ENCODE data around the gene PCCA. TPM values are rescaled to one million over a fixed set of nuclear protein-coding genes. Genes with fewer than 3 reads are reported as not detected.
A peak's percentile ranks its signal among the peaks of the same experiment; 100 is the strongest.

PCCA gene
- total and polyA plus RNA-seq, 2 donors (not counting 1 experiment from before 2014, with no cell fraction given) = 11.2 to 73.0 TPM

- Histone ChIP-seq H4K20me1 (ENCODE audit: control insufficient read depth, extremely low read depth, insufficient read depth, low read length) (no peaks in the 10 kb centered on the region), H3K79me2 (ENCODE audit: control insufficient read depth, insufficient read depth, low read length) (no peaks in the 10 kb centered on the region), H3K4me3 (replicated peaks in 1 of 4; ENCODE audit: control extremely low read depth in 1 of 4, insufficient read depth in 1 of 4, low read depth in 3 of 4, low read length in 4 of 4) (no peak overlapping the region), H3K27me3 (ENCODE audit: control insufficient read depth, insufficient read depth, low read length) (no peaks in the 10 kb centered on the region), H3K9me3 (ENCODE audit: control insufficient read depth, insufficient read depth, low read depth, low read length) (no peaks in the 10 kb centered on the region), H3K4me2 (ENCODE audit: extremely low read depth, insufficient read depth, low read length) (no peak overlapping the region), H3K4me1 (ENCODE audit: control insufficient read depth, extremely low read depth, insufficient read depth, low read length) (no peaks in the 10 kb centered on the region), H3K27ac (ENCODE audit: insufficient read depth, low read length) (no peak overlapping the region), H3K9ac (ENCODE audit: insufficient read depth, low read length) (no peak overlapping the region), H3K36me3 (ENCODE audit: control insufficient read depth, insufficient read depth, low read length) (no peaks in the 10 kb centered on the region), H2AFZ (ENCODE audit: low read length) (no peak overlapping the region)
- TF ChIP-seq EZH2 (IDR thresholded peaks at IDR 0.05; ENCODE audit: low read length, missing control alignments) (no peak), CTCF (conservative IDR thresholded peaks at IDR 0.05 in 1 of 2, IDR thresholded peaks at IDR 0.05 in 1 of 2; ENCODE audit: low read depth in 1 of 2, low read length in 2 of 2) (no peak)
- DNase-seq (ENCODE audit: low read depth in 2 of 2) = no peak
Observed at GRCh38 chr13:100197116-100197515, 108.2 kb downstream of the PCCA start.

GRCh38 chr13:100197591-100198365 lies 108.9 kb downstream of the PCCA start:
- Histone ChIP-seq H3K27me3 (ENCODE audit: control insufficient read depth, insufficient read depth, low read length) (no peaks in the 10 kb centered on the region), H3K9ac (ENCODE audit: insufficient read depth, low read length) (no peak overlapping the region), H2AFZ (ENCODE audit: low read length) (no peak overlapping the region), H3K79me2 (ENCODE audit: control insufficient read depth, insufficient read depth, low read length) (no peaks in the 10 kb centered on the region), H3K27ac (ENCODE audit: insufficient read depth, low read length) (no peak overlapping the region), H3K4me3 (replicated peaks in 1 of 4; ENCODE audit: control extremely low read depth in 1 of 4, insufficient read depth in 1 of 4, low read depth in 3 of 4, low read length in 4 of 4) (no peak overlapping the region), H3K9me3 (ENCODE audit: control insufficient read depth, insufficient read depth, low read depth, low read length) (no peaks in the 10 kb centered on the region), H3K4me1 (ENCODE audit: control insufficient read depth, extremely low read depth, insufficient read depth, low read length) (no peaks in the 10 kb centered on the region), H4K20me1 (ENCODE audit: control insufficient read depth, extremely low read depth, insufficient read depth, low read length) (no peaks in the 10 kb centered on the region), H3K36me3 (ENCODE audit: control insufficient read depth, insufficient read depth, low read length) (no peaks in the 10 kb centered on the region), H3K4me2 (ENCODE audit: extremely low read depth, insufficient read depth, low read length) (no peak overlapping the region)
- TF ChIP-seq EZH2 (IDR thresholded peaks at IDR 0.05; ENCODE audit: low read length, missing control alignments) (no peak), CTCF (conservative IDR thresholded peaks at IDR 0.05 in 1 of 2, IDR thresholded peaks at IDR 0.05 in 1 of 2; ENCODE audit: low read depth in 1 of 2, low read length in 2 of 2) (no peak)
- peak in 1 of 2 donors; percentile 12 for DNase-seq (ENCODE audit: low read depth in 2 of 2)

GRCh38 chr13:100203696-100204367 lies 114.9 kb downstream of the PCCA start:
- H3K36me3 ChIP-seq (ENCODE audit: control insufficient read depth, insufficient read depth, low read length) = no peaks in the 10 kb centered on the region
- TF ChIP-seq CTCF (conservative IDR thresholded peaks at IDR 0.05 in 1 of 2, IDR thresholded peaks at IDR 0.05 in 1 of 2; ENCODE audit: low read depth in 1 of 2, low read length in 2 of 2) = no peak
- TF ChIP-seq EZH2 (IDR thresholded peaks at IDR 0.05; ENCODE audit: low read length, missing control alignments) = no peak
- H3K4me3 ChIP-seq (replicated peaks in 1 of 4; ENCODE audit: control extremely low read depth in 1 of 4, insufficient read depth in 1 of 4, low read depth in 3 of 4, low read length in 4 of 4) = no peak overlapping the region
- H3K4me1 ChIP-seq (ENCODE audit: control insufficient read depth, extremely low read depth, insufficient read depth, low read length) = no peaks in the 10 kb centered on the region
- H3K4me2 ChIP-seq (ENCODE audit: extremely low read depth, insufficient read depth, low read length) = peak overlapping the region; percentile 32
- H3K79me2 ChIP-seq (ENCODE audit: control insufficient read depth, insufficient read depth, low read length) = no peaks in the 10 kb centered on the region
- no peak overlapping the region for H2AFZ ChIP-seq (ENCODE audit: low read length)
- no peaks in the 10 kb centered on the region for H3K27me3 ChIP-seq (ENCODE audit: control insufficient read depth, insufficient read depth, low read length)
- H3K9ac ChIP-seq (ENCODE audit: insufficient read depth, low read length) = no peak overlapping the region
- no peak overlapping the region for H3K27ac ChIP-seq (ENCODE audit: insufficient read depth, low read length)
- DNase-seq (ENCODE audit: low read depth in 2 of 2) = peak; percentile 39 to 89
- no peaks in the 10 kb centered on the region for H4K20me1 ChIP-seq (ENCODE audit: control insufficient read depth, extremely low read depth, insufficient read depth, low read length)
- no peaks in the 10 kb centered on the region for H3K9me3 ChIP-seq (ENCODE audit: control insufficient read depth, insufficient read depth, low read depth, low read length)
